NT2/D1 (cell line): Measurements from ENCODE around the gene SCAMP2.

Experiments used
- SUZ12 ChIP-seq: IDR thresholded peaks from 2 replicates; pipeline ENCODE4 v1.6.1; 2011; ENCODE audit not compliant: insufficient read length, insufficient read depth; ENCODE audit errors: extremely low read depth
- YY1 ChIP-seq: IDR thresholded peaks from 2 replicates; pipeline ENCODE4 v1.6.1; 2011; ENCODE audit not compliant: insufficient read length, insufficient read depth
- ZNF274 ChIP-seq: IDR thresholded peaks from 2 replicates; pipeline ENCODE4 v1.6.1; 2011; ENCODE audit warnings: mild to moderate bottlenecking, low read depth, low read length

GRCh38 chr15:74843445-74843828, 29.7 kb downstream of the SCAMP2 start:
- TF ChIP-seq YY1, result no peak
- TF ChIP-seq ZNF274, result no peak
- no peak for TF ChIP-seq SUZ12
